Right ventricle myocardium inferior (tissue), 1 donor: ENCODE results near the gene TMEM120A. TPM values are rescaled to one million over a fixed set of nuclear protein-coding genes. Genes with fewer than 3 reads are reported as not detected.
A peak's percentile ranks its signal among the peaks of the same experiment; 100 is the strongest.

Source experiments
- ATAC-seq: fragments of 200-7000 bp; cut with Tn5 transposase; one replicate; pipeline ENCODE4 v1.9.1; 2020; ENCODE audit warnings: mild to moderate bottlenecking, moderate library complexity
- DNase-seq: peaks from one replicate; pipeline ENCODE4 v3.0.0; 2021; ENCODE audit errors: missing footprints
- intact Hi-C: fragments of 100-400 bp; cut with DNase I; formaldehyde crosslinking; loops from one replicate; pipeline ENCODE4 v1.11.0; 2022
- total RNA-seq: library from RNA; stranded (reverse); fragmentation: NEBNext Ultra II Directional; extraction: Animal tissue kit (Norgen Biotek cat#: 25700); gene quantifications from one replicate; pipeline ENCODE4 v1.2.1, GENCODE V29; 2021
- donor health status: DM: no; HTN: yes; CAD: no; lungs with severe emphysema.

Gene TMEM120A
- total RNA-seq, 1 donor from 2014 or later: 109 TPM

DNA sequence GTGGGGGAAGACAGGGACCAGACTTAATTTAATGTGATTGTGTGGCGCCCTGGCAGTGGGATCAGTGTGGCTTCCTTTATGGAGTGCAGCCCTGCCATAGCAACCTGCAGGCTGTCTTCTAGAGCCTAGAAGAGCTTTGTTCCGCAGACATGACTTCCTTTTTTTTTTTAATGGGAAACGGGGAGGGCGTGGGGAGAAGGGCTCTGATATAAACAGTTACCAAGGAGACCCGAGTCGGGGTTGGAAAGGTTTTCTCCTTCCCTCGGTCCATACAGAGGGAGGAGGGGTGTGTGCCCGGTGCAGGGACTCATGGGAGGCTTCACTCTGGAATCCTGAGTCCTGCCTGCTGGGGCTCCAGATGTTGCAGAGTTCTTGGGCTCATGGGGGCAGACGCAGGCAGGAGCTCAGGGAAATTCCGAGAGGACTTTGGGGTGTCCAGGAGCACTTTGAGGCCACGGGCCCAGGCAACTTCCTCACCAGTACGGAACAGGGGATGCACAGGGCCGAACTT is 26.9 kb downstream of the TMEM120A start:
- ATAC-seq (peak; percentile 18), DNase-seq (peak; percentile 67)
- intact Hi-C loops: loop anchor here (2.0 to 5.0 kb wide), 2 partner anchors 50 to 89 kb away; partner anchors contain the start of genes POR and RHBDD2

DNA sequence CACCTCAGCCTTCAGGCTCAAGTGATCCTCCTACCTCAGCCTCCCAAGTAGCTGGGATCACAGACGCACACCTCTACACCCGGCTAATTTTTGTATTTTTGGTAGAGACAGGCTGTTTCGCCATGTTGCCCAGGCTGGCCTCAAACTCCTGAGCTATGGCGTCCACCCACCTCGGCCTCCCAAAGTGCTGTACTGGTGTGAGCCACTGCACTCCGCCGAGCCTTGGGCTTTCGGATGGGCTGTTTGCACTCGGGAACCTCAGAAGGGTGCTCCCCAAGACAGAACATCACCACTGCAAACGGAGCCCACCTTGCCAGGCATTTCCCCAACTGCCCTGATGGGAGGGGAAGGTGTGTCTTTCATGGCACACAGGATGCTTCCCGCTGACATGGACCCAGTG is 27.3 kb downstream of the TMEM120A start:
- DNase-seq: peak; percentile 71
- ATAC-seq: no peak

GRCh38 chr7:75966190-75966961 is 28.0 kb downstream of the TMEM120A start:
- DNase-seq (peak; percentile 78), ATAC-seq (peak; percentile 88)
- intact Hi-C loops: loop anchor here (2.0 to 5.0 kb wide), 2 partner anchors 49 to 88 kb away; partner anchors contain the start of genes POR and RHBDD2

More for the DNA sequence above, 27.3 kb downstream of the TMEM120A start:
- intact Hi-C loops: loop anchor here (2.0 to 5.0 kb wide), 2 partner anchors 50 to 88 kb away; partner anchors contain the start of genes POR and RHBDD2

DNA sequence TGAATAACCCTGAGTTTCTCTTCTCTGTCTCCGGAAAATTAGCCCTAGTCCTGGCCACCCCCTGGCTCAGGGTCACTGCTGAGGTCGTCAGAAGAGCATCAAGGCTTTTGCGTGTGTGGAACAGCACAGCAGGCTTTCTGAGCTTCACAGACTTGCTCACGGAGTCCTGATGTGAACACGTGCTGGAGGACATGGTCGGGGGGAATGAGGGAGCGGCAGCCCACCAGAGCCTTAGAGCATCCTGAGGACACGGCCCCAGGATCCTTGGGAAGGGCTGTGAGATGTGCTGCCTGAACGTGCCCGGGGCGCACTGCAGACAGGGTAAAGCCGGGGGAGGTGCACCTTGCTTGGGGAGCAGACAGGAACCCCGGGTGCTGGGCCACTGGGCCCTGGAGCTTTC is 28.8 kb downstream of the TMEM120A start:
- DNase-seq: peak; percentile 41
- intact Hi-C loops: loop anchor here (2.0 to 5.0 kb wide), 2 partner anchors 48 to 87 kb away; partner anchors contain the start of genes POR and RHBDD2
- no peak for ATAC-seq

DNA sequence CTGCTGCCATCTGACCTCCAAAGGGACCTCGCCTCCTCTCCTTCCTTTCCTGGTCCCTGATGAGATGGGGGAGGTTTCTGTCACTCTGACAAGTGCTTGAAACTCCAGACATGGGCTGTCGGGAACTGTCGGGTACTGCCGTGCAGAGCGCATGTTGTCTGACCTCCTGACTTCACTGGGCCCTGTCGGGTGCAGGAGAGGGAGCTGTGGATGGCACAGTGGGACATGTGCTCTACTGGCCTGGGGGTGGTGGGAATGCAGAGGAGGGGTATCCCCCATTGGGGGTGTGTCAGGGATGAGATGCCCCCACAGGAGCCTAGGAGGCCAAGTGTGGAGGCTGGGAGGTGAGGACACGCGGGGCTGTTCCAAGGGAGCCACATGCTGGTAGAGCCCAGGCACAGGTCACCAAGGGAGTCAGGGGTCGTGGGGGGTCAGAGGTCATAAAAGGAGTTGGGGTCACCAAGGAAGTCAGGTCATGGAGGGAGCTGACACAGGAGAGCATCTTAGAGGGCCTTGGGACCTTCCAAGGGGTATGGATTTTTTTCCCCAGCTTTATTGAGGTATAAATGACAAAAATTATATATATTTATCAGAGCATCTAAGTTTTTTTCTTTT is 30.9 kb downstream of the TMEM120A start:
- peak; percentile 60 for DNase-seq
- peak; percentile 6 for ATAC-seq
- intact Hi-C loops: loop anchor here (2.0 kb wide), 1 partner anchor 31 kb away; the partner anchor contains the start of gene TMEM120A

DNA sequence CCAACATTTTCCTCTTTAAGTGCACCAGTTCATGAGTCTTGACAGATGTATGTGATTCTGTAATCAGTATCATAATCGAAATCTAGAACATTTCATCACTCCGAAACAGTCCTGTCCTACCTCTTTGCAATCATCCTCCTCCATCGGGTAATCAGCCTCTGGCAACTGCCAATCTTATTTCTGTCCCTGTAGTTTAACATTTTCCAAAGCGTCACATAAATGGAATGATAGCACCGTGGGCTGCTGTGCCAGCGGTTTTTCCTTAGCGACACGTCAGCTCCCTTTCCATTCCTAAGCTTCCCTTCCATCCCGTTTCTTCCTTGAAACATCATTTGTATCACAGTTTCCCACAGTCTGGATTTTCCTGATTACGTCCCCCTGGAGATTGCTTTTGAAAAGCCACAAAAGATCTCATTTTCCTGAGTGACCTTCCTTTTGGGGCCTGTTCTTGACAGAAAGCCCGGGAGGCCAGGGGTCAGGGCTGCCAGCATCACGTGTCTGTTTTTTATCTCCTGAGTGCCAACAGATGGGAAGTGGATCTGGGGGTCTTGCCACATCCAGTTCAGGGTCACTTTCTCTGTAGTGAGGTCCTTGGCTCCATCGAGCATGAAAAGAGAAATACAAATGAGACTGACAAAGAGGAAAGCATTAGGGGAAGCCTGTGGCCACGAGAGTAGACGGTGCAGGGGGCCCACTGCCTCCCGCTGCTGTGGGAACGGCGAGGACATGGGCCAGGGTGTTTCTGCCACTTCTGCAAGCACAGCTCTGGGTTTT is 31.6 kb downstream of the TMEM120A start:
- ATAC-seq (peak; percentile 9), DNase-seq (peak; percentile 60)
- intact Hi-C loops: loop anchor here (2.0 kb wide), 1 partner anchor 32 kb away; the partner anchor contains the start of gene TMEM120A

DNA sequence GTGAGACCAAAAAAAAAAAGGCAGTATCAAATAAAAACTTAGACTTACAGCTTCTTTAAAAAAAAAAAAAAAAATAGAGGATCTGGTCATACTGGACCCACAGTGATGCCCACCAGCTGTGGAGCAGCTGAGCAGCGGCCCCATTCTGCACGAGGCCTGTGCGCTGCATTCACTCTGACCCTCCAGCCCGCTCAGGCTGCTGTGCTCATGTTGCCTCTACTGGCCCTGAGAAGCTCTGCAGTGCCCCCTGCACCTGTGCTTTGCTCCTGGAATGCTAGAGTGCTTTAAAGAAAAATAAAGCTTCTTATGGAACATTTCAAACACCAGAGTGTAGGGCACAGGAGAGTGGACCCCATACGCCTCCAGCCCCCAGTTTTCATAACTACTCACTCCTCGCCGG is 33.2 kb downstream of the TMEM120A start:
- intact Hi-C loops: no loop called here
- no peak for DNase-seq
- ATAC-seq: no peak

DNA sequence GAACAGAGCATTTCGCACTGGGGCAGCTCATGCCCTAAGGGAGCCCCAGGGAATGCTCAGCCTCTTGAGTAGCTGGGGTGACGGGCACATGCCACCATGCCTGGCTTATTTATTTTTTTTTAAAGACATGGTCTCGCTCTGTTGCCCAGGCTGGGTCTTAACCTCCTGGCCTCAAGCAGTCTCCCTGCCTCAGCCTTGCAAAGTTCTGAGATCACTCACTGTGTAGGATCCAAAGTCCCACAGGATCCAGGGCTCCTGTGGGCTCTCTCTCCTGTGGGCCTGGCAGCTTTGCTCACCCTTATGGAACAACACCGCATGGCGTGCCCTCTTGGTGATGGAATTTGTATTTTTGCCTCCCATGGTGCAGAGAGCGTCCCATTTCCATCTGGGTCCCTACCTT is 34.0 kb downstream of the TMEM120A start:
- intact Hi-C loops: no loop called here
- no peak for ATAC-seq
- DNase-seq: no peak

GRCh38 chr7:75958802-75959543 is 35.4 kb downstream of the TMEM120A start:
- DNase-seq (no peak), ATAC-seq (no peak)
- intact Hi-C loops: no loop called here

DNA sequence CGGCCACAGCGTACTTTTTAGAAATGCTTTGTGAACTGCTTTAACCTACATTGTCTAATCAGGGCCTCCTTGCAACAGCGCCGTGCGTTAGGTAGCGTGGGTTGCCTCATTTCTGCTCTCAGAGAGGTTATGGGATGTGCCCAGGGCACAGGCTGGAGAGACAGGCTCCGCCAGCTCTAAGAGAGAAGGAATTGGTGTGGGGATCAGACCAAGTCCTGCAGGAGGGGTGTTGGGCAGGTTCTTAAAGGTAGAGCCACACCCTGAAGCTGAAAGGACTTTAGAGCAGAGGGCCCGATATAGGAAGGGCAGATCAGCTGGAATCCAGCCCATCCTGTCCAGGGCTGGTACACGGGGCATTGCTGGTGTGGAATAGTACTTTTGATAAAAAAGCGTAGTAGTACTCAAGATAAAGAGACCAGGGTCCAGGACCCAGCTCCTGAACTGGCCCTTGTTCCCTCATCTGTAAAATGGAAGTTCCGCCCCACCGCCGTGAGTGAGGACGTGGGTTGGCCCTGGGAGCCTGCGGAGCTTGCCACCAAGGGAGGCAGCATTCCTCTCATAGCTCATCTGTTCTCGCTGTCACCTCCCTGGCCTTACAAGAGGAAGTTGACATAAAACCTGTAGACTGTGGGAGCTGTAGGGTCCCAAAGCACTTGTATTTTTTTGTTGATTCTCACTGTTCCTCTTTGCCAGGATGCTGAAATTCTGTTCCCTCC is 37.2 kb downstream of the TMEM120A start:
- ATAC-seq (peak; percentile 20), DNase-seq (no peak)
- intact Hi-C loops: no loop called here

DNA sequence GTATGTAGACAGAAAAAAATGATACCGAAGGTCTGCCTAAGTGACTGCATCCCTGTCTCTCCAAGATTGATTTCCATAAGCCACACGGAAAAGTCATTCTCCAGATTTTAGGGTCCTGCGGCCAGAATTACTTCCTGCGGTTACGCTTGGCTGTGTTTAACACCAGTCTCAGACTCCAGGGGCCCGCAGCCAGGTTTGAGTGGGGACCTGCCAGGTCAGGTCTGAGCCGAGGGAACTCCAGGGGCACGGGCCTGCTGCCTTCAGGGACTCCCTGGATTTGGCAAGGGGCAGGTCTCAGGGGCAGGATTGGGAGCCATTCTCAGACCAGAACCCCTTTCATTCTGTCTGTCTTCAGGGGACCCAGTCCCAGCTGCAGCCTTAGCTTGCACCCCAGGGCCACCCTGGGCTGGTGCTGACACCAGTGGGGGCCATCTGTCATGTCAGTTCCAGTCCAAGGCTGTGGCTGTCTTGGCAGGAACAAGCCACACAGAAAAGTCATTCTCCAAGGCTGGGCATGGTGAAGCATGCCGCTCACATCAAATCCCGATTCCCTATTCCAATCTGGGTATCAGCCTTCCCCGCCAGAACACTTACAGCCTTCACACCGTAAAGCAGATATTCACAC is 39.0 kb downstream of the TMEM120A start:
- ATAC-seq (no peak), DNase-seq (no peak)
- intact Hi-C loops: no loop called here

DNA sequence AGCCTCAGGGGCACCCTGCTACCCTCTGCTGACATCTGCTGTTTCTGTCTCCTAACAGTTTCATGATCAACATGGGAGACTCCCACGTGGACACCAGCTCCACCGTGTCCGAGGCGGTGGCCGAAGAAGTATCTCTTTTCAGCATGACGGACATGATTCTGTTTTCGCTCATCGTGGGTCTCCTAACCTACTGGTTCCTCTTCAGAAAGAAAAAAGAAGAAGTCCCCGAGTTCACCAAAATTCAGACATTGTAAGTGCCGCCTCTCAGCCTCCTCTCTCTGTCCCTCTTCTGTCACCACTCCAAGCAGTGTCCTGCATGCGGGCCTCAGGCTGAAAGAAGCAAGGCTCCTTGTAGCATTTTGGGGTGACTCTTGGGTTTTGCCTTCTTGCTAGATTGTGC is 40.5 kb downstream of the TMEM120A start:
- intact Hi-C loops: no loop called here

GRCh38 chr7:75953431-75953830 is 41.0 kb downstream of the TMEM120A start:
- DNase-seq: no peak
- intact Hi-C loops: no loop called here
- no peak for ATAC-seq

More for the DNA sequence above, 40.5 kb downstream of the TMEM120A start:
- ATAC-seq (no peak), DNase-seq (no peak)

DNA sequence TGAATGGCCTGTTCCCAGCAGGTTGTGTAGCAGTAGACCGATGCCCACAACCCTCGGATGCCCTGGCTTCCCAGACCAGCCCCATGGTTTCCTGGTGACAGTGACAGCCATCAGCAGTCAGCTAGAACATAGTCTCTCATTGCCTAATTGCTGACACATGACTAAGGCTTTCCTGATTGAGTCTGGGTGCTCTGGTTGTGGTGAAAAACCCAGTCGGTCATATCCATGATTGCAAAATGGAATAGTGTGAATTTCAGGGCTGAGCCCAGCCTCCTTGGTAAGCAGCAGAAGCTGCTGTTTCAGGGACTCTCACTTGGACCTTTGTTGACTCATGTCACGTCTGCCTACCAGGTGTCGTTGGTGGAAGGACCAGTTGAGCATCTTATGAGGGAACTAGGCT is 42.9 kb downstream of the TMEM120A start:
- intact Hi-C loops: no loop called here
- ATAC-seq: peak; percentile 66
- no peak for DNase-seq

GRCh38 chr7:75950111-75950681 is 44.2 kb downstream of the TMEM120A start:
- intact Hi-C loops: loop anchor here (1.0 kb wide), 1 partner anchor 39 kb away; no protein-coding TSS in a partner anchor
- ATAC-seq: peak; percentile 58
- DNase-seq: no peak

GRCh38 chr7:75948179-75948578 is 46.2 kb downstream of the TMEM120A start:
- intact Hi-C loops: no loop called here
- DNase-seq (no peak), ATAC-seq (no peak)
